Uterus (tissue), 4 donors: ENCODE data around the gene TIAM1. TPM values are rescaled to one million over a fixed set of nuclear protein-coding genes. Genes with fewer than 3 reads are reported as not detected.

ENCODE experiments used
- DNase-seq, 2 donors: peaks; one replicate each; pipeline ENCODE4 v3.0.0-alpha.2; 2019 to 2020
- H3K27ac ChIP-seq, 2 donors: fragments of 200-600 bp; sonication (generic); 1 replicate in 1 of 2; 2 replicates in 1 of 2; pipeline ENCODE4 v1.5.1; 2016 to 2018
- H3K27me3 ChIP-seq, 2 donors: fragments of 200-600 bp; sonication (generic); one replicate each; pipeline ENCODE4 v1.5.1; 2018 to 2019; ENCODE audit warnings: control low read depth in 1 of 2
- H3K36me3 ChIP-seq, 2 donors: fragments of 200-600 bp; sonication (generic); one replicate each; pipeline ENCODE4 v1.5.1; 2019; ENCODE audit warnings: control low read depth in 1 of 2
- H3K4me1 ChIP-seq, 2 donors: fragments of 200-600 bp; sonication (generic); one replicate each; pipeline ENCODE4 v1.5.1; 2018 to 2019; ENCODE audit warnings: control low read depth in 1 of 2
- H3K4me3 ChIP-seq, 2 donors: fragments of 200-600 bp; sonication (generic); 1 replicate in 1 of 2; 2 replicates in 1 of 2; pipeline ENCODE4 v1.5.1; 2018 to 2019; ENCODE audit warnings: mild to moderate bottlenecking in 1 of 2
- H3K9me3 ChIP-seq, 2 donors: fragments of 200-600 bp; sonication (generic); one replicate each; pipeline ENCODE4 v1.5.1; 2019; ENCODE audit warnings: control low read depth in 1 of 2
- POLR2A ChIP-seq, 2 donors: fragments of 450-650 bp; IDR thresholded peaks; one replicate each; pipeline ENCODE4 v1.6.1; 2016; ENCODE audit warnings: antibody characterized with exemption in 2 of 2, mild to moderate bottlenecking in 1 of 2, moderate library complexity in 1 of 2
- intact Hi-C: fragments of 100-400 bp; cut with DNase I; formaldehyde crosslinking; loops from one replicate; pipeline ENCODE4 v1.15.1; 2023; ENCODE audit warnings: low total_unique reads
- total RNA-seq, 4 donors: library from RNA; depleted of rRNA in 3 of 4; stranded (reverse); fragments of >200 nt in 3 of 4; gene quantifications; one replicate each; pipeline versions ENCODE4 v1.1.0 to v1.2.4, GENCODE V29; 2014 to 2023
- TF ChIP-seq, protein P1 (sequence below), 4 experiments: fragments of 200-600 bp in 2 of 4; fragments of 450-650 bp in 2 of 4; sonication (generic) in 2 of 4; IDR thresholded peaks; one replicate each; pipeline ENCODE4 v1.5.1; 2016 to 2019; ENCODE audit warnings: antibody characterized with exemption in 4 of 4, mild to moderate bottlenecking in 2 of 4, moderate library complexity in 1 of 4
- donor health status: DM: yes; HTN: yes; CAD: no.

Gene TIAM1
- total RNA-seq, 4 donors from 2014 or later = 14.4 to 74.9 (median 39.5) TPM

DNA sequence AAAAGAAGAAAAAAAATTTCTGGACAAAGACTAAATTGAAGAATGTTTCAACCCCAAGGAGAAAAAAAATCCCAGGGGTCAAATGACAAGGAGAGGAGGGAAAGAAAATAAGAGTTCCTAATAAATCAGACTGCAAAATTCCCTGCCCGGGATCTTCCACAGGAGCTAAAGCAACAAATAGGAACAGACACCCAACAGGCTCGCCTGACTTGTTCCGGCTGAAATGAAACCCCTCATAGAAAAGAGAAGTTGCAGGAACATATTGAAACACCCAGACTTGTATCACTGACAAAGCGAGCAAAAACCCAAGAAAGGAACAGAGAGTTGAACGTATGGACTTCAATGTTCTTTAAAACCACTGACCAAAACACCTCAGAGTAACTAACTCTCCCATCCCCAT, 123.0 kb downstream of the TIAM1 start:
- Histone ChIP-seq H3K4me1 (no peaks in the 10 kb centered on the region), H3K27ac (no peak overlapping the region), H3K4me3 (no peak overlapping the region), H3K9me3 (no peaks in the 10 kb centered on the region), H3K36me3 (no peaks in the 10 kb centered on the region), H3K27me3 (no peaks in the 10 kb centered on the region)
- no peak for TF ChIP-seq POLR2A (IDR thresholded peaks at IDR 0.05)
- TF ChIP-seq, protein P1, sequence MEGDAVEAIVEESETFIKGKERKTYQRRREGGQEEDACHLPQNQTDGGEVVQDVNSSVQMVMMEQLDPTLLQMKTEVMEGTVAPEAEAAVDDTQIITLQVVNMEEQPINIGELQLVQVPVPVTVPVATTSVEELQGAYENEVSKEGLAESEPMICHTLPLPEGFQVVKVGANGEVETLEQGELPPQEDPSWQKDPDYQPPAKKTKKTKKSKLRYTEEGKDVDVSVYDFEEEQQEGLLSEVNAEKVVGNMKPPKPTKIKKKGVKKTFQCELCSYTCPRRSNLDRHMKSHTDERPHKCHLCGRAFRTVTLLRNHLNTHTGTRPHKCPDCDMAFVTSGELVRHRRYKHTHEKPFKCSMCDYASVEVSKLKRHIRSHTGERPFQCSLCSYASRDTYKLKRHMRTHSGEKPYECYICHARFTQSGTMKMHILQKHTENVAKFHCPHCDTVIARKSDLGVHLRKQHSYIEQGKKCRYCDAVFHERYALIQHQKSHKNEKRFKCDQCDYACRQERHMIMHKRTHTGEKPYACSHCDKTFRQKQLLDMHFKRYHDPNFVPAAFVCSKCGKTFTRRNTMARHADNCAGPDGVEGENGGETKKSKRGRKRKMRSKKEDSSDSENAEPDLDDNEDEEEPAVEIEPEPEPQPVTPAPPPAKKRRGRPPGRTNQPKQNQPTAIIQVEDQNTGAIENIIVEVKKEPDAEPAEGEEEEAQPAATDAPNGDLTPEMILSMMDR (IDR thresholded peaks at IDR 0.05) = no peak
- DNase-seq = no peak
- intact Hi-C loops = no loop called here

DNA sequence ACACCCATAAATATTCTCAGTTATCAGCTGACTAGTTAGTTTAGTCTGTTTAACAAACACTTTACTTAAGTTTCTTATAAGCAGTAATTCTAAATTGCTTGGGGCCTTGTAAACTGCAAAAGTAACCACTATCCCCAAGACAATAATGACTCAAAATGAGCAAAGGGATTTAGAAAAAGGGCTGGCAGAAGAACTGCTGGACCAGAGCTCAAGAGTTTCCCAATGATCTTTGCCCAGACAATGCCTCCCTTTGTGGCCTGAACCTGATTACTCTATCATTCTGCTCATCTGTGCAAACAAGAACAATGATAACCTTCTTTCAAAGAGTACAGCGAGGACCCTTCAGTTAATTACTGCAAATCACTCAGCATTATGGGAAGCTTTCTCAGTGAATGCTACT, 123.5 kb downstream of the TIAM1 start:
- no peaks in the 10 kb centered on the region for H3K9me3 ChIP-seq
- H3K4me1 ChIP-seq = no peaks in the 10 kb centered on the region
- H3K4me3 ChIP-seq = no peak overlapping the region
- no peak overlapping the region for H3K27ac ChIP-seq
- no peak for TF ChIP-seq POLR2A (IDR thresholded peaks at IDR 0.05)
- TF ChIP-seq, protein P1 (IDR thresholded peaks at IDR 0.05) = no peak
- no peaks in the 10 kb centered on the region for H3K27me3 ChIP-seq
- intact Hi-C loops = no loop called here
- no peaks in the 10 kb centered on the region for H3K36me3 ChIP-seq
- no peak for DNase-seq

DNA sequence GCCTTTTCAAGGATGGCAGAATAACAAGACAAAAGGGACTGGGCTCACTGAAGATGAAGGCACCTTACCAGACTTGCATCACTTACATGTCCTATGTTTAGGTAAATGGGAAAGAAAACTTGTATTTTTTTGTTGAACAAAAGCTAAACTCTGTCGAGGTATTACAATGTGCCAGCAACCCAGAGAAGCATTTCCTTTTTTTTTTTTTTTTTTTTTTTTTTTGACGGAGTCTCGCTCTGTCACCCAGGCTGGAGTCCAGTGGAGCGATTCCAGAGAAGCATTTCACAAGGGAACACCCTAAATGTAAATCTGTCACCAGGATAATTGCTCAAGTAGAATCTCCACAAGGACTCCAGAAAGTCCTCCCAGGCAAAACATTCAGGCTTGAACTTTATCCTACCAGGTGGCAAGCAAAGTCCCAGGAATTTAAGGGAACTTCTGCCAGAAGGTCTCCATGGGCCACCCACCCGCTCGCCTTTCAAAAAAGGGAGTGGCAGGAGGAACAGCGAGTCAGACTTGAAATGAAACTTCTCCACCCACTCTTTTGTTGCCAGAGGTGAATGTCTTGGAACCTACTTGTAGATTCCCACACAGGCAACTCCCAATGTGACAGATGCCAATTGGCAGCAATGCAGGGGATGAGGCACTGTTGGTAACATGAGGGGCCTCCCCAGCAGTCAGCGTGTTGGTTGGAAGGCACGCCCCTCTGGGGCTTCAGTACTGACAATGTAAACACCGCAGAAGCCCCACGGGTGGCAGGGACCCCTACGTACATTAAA, 125.0 kb downstream of the TIAM1 start:
- H3K4me3 ChIP-seq = no peak overlapping the region
- TF ChIP-seq, protein P1 (IDR thresholded peaks at IDR 0.05) = no peak
- TF ChIP-seq POLR2A (IDR thresholded peaks at IDR 0.05) = no peak
- H3K27ac ChIP-seq = peak overlapping the region in 1 of 2 donors; percentile 10

DNA sequence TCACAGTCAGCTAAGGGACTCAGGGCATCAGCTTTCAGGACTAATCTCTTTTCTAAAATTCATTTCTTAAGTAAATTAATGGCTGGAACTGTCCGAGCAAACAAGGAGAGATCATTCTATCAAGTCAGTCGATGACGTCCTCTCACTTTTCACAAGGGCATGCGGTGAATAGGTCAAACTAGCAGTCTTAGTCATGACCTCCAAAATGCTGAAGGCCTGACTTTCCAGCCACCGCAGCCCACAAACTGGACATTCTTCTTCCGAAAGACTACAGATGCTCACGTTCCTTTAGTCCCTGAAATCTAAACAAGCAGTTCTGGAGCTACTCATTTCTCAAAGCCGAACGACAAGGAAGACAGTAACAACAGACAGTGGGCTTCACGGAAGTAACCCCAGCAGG, 127.9 kb downstream of the TIAM1 start:
- TF ChIP-seq, protein P1 (IDR thresholded peaks at IDR 0.05) = no peak
- no peak for TF ChIP-seq POLR2A (IDR thresholded peaks at IDR 0.05)
- intact Hi-C loops = no loop called here
- H3K4me3 ChIP-seq = no peak overlapping the region
- no peak overlapping the region for H3K27ac ChIP-seq
- H3K9me3 ChIP-seq = no peaks in the 10 kb centered on the region
- no peaks in the 10 kb centered on the region for H3K36me3 ChIP-seq
- H3K4me1 ChIP-seq = no peaks in the 10 kb centered on the region
- no peak for DNase-seq
- no peaks in the 10 kb centered on the region for H3K27me3 ChIP-seq

More for the DNA sequence above, 125.0 kb downstream of the TIAM1 start:
- Histone ChIP-seq H3K36me3 (no peaks in the 10 kb centered on the region), H3K4me1 (no peaks in the 10 kb centered on the region), H3K27me3 (no peaks in the 10 kb centered on the region), H3K9me3 (no peaks in the 10 kb centered on the region)
- peak; percentile 18 to 55 for DNase-seq
- intact Hi-C loops = no loop called here

DNA sequence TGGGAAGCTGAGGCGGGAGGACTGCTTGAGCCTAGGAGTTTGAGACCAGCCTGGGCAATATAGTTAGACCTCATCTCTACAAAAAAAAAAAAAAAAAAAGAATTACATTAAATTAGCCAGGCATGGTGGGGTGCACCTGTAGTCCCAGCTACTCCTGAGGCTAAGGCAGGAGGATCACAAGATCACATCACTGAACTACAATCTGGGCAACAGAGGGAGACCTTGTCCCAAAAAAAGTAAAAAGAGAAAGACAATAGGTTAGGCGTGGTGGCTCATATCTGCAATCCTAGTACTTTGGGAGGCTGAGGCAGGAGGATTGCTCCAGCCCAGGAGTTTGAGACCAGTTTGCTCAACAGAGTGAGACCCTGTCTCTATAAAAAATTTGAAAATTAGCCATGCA, 130.3 kb downstream of the TIAM1 start:
- no peak for DNase-seq
- H3K9me3 ChIP-seq = no peaks in the 10 kb centered on the region
- TF ChIP-seq, protein P1 (IDR thresholded peaks at IDR 0.05) = no peak
- no peak for TF ChIP-seq POLR2A (IDR thresholded peaks at IDR 0.05)
- intact Hi-C loops = no loop called here
- H3K27ac ChIP-seq = no peak overlapping the region
- no peaks in the 10 kb centered on the region for H3K36me3 ChIP-seq
- H3K4me3 ChIP-seq = no peak overlapping the region
- no peaks in the 10 kb centered on the region for H3K27me3 ChIP-seq
- H3K4me1 ChIP-seq = no peaks in the 10 kb centered on the region
